Lung (tissue), 12 donors: ENCODE results near the gene AP3D1. TPM values are rescaled to one million over a fixed set of nuclear protein-coding genes. Genes with fewer than 3 reads are reported as not detected.
A peak's percentile ranks its signal among the peaks of the same experiment; 100 is the strongest.

Experiments used
- ATAC-seq: fragments of 200-7000 bp; cut with Tn5 transposase; one replicate; pipeline ENCODE4 v1.9.1; 2020; ENCODE audit warnings: moderate number of reproducible peaks; ENCODE audit not compliant: insufficient read depth, low FRiP score
- DNase-seq, 3 donors: peaks; one replicate each; pipeline ENCODE4 v3.0.0-alpha.2; 2013 to 2017
- H3K27ac ChIP-seq, 2 donors: one replicate each; pipeline ENCODE4 v1.5.1; 2013; ENCODE audit warnings: mild to moderate bottlenecking in 2 of 2, moderate library complexity in 2 of 2, control low read depth in 1 of 2, inconsistent platforms in 1 of 2, low read depth in 1 of 2, low read length in 1 of 2
- H3K27me3 ChIP-seq, 3 donors: one replicate each; pipeline ENCODE4 v1.5.1; 2013; ENCODE audit warnings: low read length in 2 of 3; ENCODE audit not compliant: control insufficient read depth in 3 of 3, insufficient read depth in 3 of 3
- H3K36me3 ChIP-seq, 4 donors: one replicate each; pipeline ENCODE4 v1.5.1; 2013; ENCODE audit warnings: low read length in 4 of 4, mild to moderate bottlenecking in 1 of 4, moderate library complexity in 1 of 4; ENCODE audit not compliant: control insufficient read depth in 4 of 4, insufficient read depth in 4 of 4
- H3K4me1 ChIP-seq, 5 donors: one replicate each; pipeline ENCODE4 v1.5.1; 2013; ENCODE audit warnings: low read length in 5 of 5, mild to moderate bottlenecking in 2 of 5, moderate library complexity in 1 of 5; ENCODE audit not compliant: control insufficient read depth in 5 of 5, insufficient read depth in 5 of 5
- H3K4me3 ChIP-seq: one replicate; pipeline ENCODE4 v1.5.1; 2013; ENCODE audit warnings: mild to moderate bottlenecking, control low read depth, moderate library complexity
- H3K9ac ChIP-seq, 2 donors: one replicate each; pipeline ENCODE4 v1.5.1; 2013; ENCODE audit warnings: low read length in 2 of 2, control low read depth in 1 of 2; ENCODE audit not compliant: insufficient read depth in 1 of 2
- H3K9me3 ChIP-seq, 4 donors: one replicate each; pipeline ENCODE4 v1.5.1; 2013; ENCODE audit warnings: low read length in 3 of 4, mild to moderate bottlenecking in 1 of 4, moderate library complexity in 1 of 4; ENCODE audit not compliant: control insufficient read depth in 4 of 4, insufficient read depth in 3 of 4
- WGBS, 2 donors: extraction: QIAGEN DNeasy Blood & Tissue Kit; methylation state at CpG; one replicate each; pipeline ENCODE4 v1.1.7; 2013; 5-methylcytosine and 5-hydroxymethylcytosine counted together
- polyA plus RNA-seq, 2 donors: library from polyadenylated mRNA; stranded (reverse); fragments of 200-250 nt; gene quantifications; one replicate each; pipeline ENCODE4 v1.2.1, GENCODE V29; 2013
- total RNA-seq, 2 donors: library from RNA; depleted of rRNA in 1 of 2; stranded (reverse); fragments of >200 nt in 1 of 2; gene quantifications; one replicate each; pipeline ENCODE4 v1.2.1, GENCODE V29; 2014 to 2021
- TF ChIP-seq, protein P1 (sequence below): IDR thresholded peaks from 2 replicates; pipeline ENCODE4 v1.5.1; 2012; ENCODE audit warnings: mild to moderate bottlenecking; ENCODE audit errors: control extremely low read depth, extremely low read depth
- donor health status: control.
- donor health status: control.
- donor health status: Bipolar disorder and iron deficiency.
- donor health status: healthy.
- donor health status: DM: yes; HTN: yes; CAD: no.

Gene AP3D1
- total and polyA plus RNA-seq, 4 donors, result 55.3 to 144 (median 85.4) TPM

- 39 to 65% methylated on average over 11 of the region's 11 CpGs for WGBS, 2 donors
These were observed 34.3 kb upstream of the AP3D1 start for GRCh38 chr19:2185734-2186070.

GRCh38 chr19:2184422-2184975 lies 33.1 kb upstream of the AP3D1 start:
- peak overlapping the region in 1 of 2 donors; percentile 49 for H3K9ac ChIP-seq
- H3K36me3 ChIP-seq, result peaks cover 0 to 32% (median 6%) of the 10 kb centered on the region in 4 donors
- peaks cover 5 to 39% (median 19%) of the 10 kb centered on the region in 5 donors for H3K4me1 ChIP-seq
- TF ChIP-seq, protein P1, sequence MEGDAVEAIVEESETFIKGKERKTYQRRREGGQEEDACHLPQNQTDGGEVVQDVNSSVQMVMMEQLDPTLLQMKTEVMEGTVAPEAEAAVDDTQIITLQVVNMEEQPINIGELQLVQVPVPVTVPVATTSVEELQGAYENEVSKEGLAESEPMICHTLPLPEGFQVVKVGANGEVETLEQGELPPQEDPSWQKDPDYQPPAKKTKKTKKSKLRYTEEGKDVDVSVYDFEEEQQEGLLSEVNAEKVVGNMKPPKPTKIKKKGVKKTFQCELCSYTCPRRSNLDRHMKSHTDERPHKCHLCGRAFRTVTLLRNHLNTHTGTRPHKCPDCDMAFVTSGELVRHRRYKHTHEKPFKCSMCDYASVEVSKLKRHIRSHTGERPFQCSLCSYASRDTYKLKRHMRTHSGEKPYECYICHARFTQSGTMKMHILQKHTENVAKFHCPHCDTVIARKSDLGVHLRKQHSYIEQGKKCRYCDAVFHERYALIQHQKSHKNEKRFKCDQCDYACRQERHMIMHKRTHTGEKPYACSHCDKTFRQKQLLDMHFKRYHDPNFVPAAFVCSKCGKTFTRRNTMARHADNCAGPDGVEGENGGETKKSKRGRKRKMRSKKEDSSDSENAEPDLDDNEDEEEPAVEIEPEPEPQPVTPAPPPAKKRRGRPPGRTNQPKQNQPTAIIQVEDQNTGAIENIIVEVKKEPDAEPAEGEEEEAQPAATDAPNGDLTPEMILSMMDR, result no peak
- no peaks in the 10 kb centered on the region for H3K9me3 ChIP-seq
- no peak for ATAC-seq
- 94 to 96% methylated on average over 22 of the region's 22 CpGs for WGBS, 2 donors
- H3K4me3 ChIP-seq, result no peak overlapping the region
- DNase-seq, result no peak
- H3K27me3 ChIP-seq, result no peaks in the 10 kb centered on the region
- H3K27ac ChIP-seq, result peak overlapping the region in 1 of 2 donors; percentile 9

More at GRCh38 chr19:2185734-2186070, 34.3 kb upstream of the AP3D1 start:
- no peak for DNase-seq
- peak; percentile 7 for ATAC-seq
- Histone ChIP-seq H3K4me3 (no peak overlapping the region), H3K4me1 (peaks cover 5 to 39% (median 19%) of the 10 kb centered on the region in 5 donors), H3K9me3 (no peaks in the 10 kb centered on the region), H3K36me3 (peaks cover 0 to 40% (median 8%) of the 10 kb centered on the region in 4 donors), H3K9ac (no peak overlapping the region), H3K27me3 (no peaks in the 10 kb centered on the region), H3K27ac (peak overlapping the region; percentile 66 to 80)
- TF ChIP-seq, protein P1, result no peak

DNA sequence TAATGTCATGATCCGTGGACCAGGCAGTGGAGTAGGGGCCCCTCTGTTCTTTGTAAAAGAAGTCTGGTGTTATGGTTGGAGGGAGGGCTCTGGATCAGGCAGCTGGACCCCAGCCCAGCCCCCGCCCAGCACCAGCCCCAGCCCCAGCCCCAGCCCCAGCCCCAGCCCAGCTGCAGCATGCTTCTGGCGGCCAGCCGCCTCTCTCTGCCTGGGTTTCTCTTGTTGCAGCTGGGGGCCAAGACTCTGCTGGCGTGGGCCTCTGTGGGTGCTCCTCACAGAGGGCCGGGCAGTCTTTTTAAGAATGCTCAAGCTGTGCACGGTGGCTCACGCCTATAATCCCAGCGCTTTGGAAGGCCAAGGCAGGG lies 30.2 kb upstream of the AP3D1 start:
- WGBS, 2 donors, result 88 to 90% methylated on average over 9 of the region's 9 CpGs
- ATAC-seq (no peak), DNase-seq (peak; percentile 64 to 77 (median 74))
- TF ChIP-seq, protein P1, result no peak
- no peak overlapping the region for H3K9ac ChIP-seq
- H3K9me3 ChIP-seq, result no peaks in the 10 kb centered on the region
- H3K27me3 ChIP-seq, result no peaks in the 10 kb centered on the region
- H3K36me3 ChIP-seq, result peaks cover 0 to 16% (median 4%) of the 10 kb centered on the region in 4 donors
- H3K4me1 ChIP-seq, result peaks cover 3 to 31% (median 11%) of the 10 kb centered on the region in 5 donors
- H3K27ac ChIP-seq, result no peak overlapping the region
- H3K4me3 ChIP-seq, result no peak overlapping the region
